Neural cell (in vitro differentiated cells): Measurements from ENCODE around the gene ZDBF2.

Experiments used
- CTCF ChIP-seq: fragments of 450-650 bp; IDR thresholded peaks from 2 replicates; pipeline ENCODE4 v1.5.1; 2014; ENCODE audit warnings: antibody characterized with exemption, mild to moderate bottlenecking, moderate library complexity; ENCODE audit not compliant: poor library complexity, severe bottlenecking
- EP300 ChIP-seq: fragments of 450-650 bp; conservative IDR thresholded peaks from 2 replicates; pipeline ENCODE4 v1.6.1; 2014; ENCODE audit warnings: antibody characterized with exemption, mild to moderate bottlenecking, moderate library complexity; ENCODE audit not compliant: poor library complexity, severe bottlenecking
- MXI1 ChIP-seq: fragments of 450-650 bp; conservative IDR thresholded peaks from 2 replicates; pipeline ENCODE4 v1.6.1; 2014; ENCODE audit warnings: antibody characterized with exemption, mild to moderate bottlenecking; ENCODE audit not compliant: poor library complexity, severe bottlenecking
- POLR2AphosphoS5 ChIP-seq: IDR thresholded peaks from 2 replicates; pipeline ENCODE4 v1.6.1; 2012
- RAD21 ChIP-seq: fragments of 450-650 bp; conservative IDR thresholded peaks from 2 replicates; pipeline ENCODE4 v1.6.1; 2014; ENCODE audit warnings: antibody characterized with exemption, mild to moderate bottlenecking, moderate library complexity
- REST ChIP-seq: IDR thresholded peaks from 2 replicates; pipeline ENCODE4 v1.6.1; 2012; ENCODE audit warnings: borderline replicate concordance
- SMC3 ChIP-seq: fragments of 450-650 bp; conservative IDR thresholded peaks from 2 replicates; pipeline ENCODE4 v1.6.1; 2014; ENCODE audit warnings: antibody characterized with exemption, mild to moderate bottlenecking, moderate library complexity; ENCODE audit not compliant: poor library complexity
- TAF1 ChIP-seq: IDR thresholded peaks from 2 replicates; pipeline ENCODE4 v1.6.1; 2012; ENCODE audit warnings: low read depth

DNA sequence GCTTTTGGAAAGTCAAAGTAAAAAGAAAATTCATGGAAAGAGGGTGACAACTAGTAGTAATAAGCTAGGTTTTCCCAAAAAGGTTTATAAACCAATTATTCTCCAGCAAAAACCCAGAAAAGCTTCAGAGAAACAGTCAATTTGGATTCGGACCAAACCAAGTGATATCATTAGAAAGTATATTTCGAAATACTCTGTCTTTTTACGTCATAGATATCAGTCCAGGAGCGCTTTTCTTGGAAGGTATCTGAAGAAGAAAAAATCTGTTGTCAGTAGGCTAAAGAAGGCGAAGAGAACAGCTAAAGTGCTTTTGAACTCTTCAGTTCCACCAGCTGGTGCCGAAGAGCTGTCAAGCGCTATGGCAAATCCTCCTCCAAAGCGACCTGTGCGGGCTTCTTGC lies 36.6 kb downstream of the ZDBF2 start:
- TF ChIP-seq CTCF, result no peak
- TF ChIP-seq MXI1, result no peak
- no peak for TF ChIP-seq RAD21
- TF ChIP-seq REST, result no peak
- no peak for TF ChIP-seq EP300
- no peak for TF ChIP-seq POLR2AphosphoS5
- no peak for TF ChIP-seq TAF1
- no peak for TF ChIP-seq SMC3
